HG03025 (cell line): ENCODE results near the gene NHLRC3.
A peak's percentile ranks its signal among the peaks of the same experiment; 100 is the strongest.
"Not testable (repeated sequence)": the region's sequence is repeated elsewhere in the genome, so short reads cannot be mapped to it uniquely, and the experiment has no call there.

Experiments used
- ATAC-seq: cut with Tn5 transposase; IDR thresholded peaks from one replicate; pipeline ENCODE4 v1.9.1; 2021; ENCODE audit warnings: mild to moderate bottlenecking, moderate library complexity; ENCODE audit not compliant: unreplicated experiment, low FRiP score

Gene NHLRC3

DNA sequence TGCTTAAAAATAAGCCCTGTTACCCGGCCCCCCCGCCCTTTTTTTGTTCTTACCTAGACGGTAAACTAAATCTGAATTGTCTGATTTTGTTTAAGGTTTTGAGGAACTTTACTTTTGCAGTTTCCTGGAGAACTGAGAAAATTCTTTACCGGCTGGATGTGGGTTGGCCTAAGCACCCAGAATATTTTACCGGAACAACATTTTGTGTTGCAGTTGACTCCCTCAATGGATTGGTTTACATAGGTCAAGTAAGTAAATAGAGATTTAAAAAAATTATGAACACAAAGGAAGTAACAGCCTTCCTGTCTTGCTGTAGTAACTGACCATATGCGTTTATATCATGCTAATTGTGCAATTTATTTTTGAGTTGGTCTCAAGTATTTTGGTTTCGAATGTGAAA lies 785 bp downstream of the NHLRC3 start:
- ATAC-seq: no peak

- no peak for ATAC-seq
Measured at GRCh38 chr13:39040206-39040605, 1.9 kb downstream of the NHLRC3 start.

GRCh38 chr13:39044536-39044935 lies 6.3 kb downstream of the NHLRC3 start:
- ATAC-seq: peak; percentile 89

- ATAC-seq: no peak
Measured at GRCh38 chr13:39047560-39047959, 9.3 kb downstream of the NHLRC3 start.

- ATAC-seq: no peak
Measured at GRCh38 chr13:39048806-39049205, 10.6 kb downstream of the NHLRC3 start.

DNA sequence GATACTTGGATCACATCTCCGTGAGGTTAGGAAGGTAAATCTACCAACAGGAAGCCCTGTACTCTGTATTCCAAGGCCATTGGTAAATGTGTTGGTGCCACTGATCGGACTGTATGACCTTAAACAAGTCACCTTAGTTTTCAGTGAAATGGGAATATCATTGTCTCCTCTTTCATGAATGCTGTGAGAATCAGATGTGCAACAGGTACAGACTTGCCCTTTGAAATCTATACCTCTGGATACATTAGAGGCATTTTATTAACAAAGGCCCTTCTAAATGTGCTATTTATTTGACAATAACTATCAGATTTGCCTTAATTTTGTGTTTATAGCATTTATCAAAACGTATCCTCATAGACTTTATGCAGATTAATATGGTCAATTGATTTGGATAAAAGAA lies 11.0 kb downstream of the NHLRC3 start:
- ATAC-seq: no peak

GRCh38 chr13:39051157-39051556 lies 12.9 kb downstream of the NHLRC3 start:
- ATAC-seq: no peak

DNA sequence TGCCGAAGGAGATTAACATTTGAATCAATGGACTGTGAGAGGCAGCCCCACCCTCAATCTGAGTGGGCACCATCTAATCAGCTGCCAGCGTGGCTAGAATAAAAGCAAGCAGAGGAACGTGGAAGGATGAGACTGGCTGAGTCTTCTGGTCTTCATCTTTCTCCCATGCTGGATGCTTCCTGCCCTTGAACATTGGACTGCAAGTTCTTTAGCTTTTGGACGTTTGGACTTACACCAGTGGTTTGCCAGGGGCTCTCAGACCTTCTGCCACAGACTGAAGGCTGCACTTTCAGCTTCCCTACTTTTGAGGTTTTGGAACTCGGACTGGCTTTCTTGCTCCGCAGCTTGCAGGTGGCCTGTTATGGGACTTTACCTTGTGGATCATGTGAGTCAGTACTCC lies 14.7 kb downstream of the NHLRC3 start:
- no peak for ATAC-seq

- no peak for ATAC-seq
Measured at GRCh38 chr13:39054112-39054511, 15.9 kb downstream of the NHLRC3 start.

- ATAC-seq: no peak
Measured at GRCh38 chr13:39056018-39056417, 17.8 kb downstream of the NHLRC3 start.

DNA sequence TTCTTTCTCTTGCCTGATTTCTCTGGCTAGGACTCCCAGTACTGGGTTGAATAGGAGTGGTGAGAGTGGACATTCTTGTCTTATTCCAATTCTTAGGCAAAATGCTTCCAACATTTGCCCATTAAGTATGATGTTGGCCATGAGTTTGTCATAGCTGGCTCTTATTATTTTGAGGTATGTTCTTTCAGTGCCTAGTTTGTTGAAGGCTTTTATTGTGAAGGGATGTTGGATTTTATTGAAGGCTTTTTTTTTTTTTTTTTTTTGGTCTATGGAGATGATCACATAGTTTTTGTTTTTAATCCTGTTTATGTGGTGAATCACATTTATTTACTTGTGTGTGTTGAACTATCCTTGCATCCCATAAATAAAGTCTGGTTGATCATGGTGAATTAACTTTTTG lies 19.8 kb downstream of the NHLRC3 start:
- ATAC-seq: no peak

GRCh38 chr13:39062004-39062403 lies 23.7 kb downstream of the NHLRC3 start:
- ATAC-seq: no peak

DNA sequence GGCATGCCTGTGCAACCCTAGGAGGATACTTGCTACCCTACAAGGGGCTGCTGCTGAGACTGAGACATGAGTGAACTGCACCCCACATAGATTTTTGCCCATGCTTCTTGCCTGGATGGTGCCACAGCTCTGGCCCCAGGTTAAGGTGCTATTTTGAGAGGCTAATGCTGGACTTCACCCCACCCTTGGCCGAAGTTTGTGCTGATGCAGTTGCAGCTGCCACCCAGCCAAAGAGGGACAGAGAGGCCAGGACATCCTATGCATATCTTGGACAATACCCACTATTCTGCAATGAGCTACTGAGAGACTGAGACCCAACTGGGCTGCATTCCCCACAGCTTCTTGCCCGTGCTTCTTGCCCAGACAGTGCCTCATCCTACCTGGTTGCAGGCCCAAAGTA lies 34.6 kb downstream of the NHLRC3 start:
- ATAC-seq: no peak

- ATAC-seq: no peak
Measured at GRCh38 chr13:39073983-39074382, 35.7 kb downstream of the NHLRC3 start.

DNA sequence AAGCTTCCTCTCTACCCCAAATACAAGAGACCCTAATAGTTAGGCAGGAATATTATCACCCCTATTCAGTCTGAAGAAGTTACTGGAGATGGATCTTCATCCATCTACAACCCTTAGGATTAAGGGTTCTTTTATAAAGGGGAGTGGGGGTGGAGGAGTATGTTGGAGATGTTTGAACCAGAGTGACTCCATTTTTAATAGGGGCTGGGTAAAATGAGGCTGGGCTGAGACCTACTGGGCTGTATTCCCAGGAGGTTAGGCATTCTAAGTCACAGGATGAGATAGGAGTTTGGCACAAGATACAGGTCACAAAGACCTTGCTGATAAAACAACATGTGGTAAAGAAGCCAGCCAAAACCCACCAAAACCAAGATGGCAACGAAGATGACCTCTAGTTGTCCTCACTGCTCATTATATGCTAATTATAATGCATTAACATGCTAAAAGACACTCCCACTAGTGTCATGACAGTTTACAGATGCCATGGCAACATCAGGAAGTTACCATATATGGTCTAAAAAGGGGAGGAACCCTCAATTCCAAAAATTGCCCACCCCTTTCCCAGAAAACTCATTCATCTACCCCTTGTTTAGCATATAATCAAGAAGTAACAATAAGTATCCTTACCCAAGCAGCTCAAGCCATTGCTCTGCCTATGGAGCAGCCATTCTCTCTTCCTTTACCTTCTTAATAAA lies 48.1 kb downstream of the NHLRC3 start:
- not testable (repeated sequence) for ATAC-seq

DNA sequence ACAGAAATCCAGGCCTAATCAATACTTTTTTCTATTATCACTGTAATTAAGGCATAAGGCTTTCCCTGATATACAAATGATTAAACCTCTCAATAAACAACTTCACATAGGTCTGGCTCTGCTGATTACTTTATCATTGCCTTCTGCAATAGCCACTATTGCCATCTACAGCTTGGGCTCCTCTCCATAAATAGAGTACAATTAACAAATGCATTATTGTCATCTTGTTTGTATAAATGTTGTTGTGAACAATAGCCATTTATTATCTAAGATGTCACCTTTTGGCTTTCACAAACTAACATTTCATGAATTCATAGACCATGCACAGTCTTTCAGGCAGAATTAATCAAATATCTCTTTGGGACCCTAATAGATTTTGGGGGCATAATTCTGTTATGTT lies 53.3 kb downstream of the NHLRC3 start:
- no peak for ATAC-seq

- ATAC-seq: no peak
Measured at GRCh38 chr13:39095500-39095899, 57.2 kb downstream of the NHLRC3 start.

- ATAC-seq: no peak
Measured at GRCh38 chr13:39099231-39099630, 61.0 kb downstream of the NHLRC3 start.
